Adrenal gland (tissue), 5 donors: Measurements from ENCODE around the gene PHF23.

Experiments used
- POLR2A ChIP-seq, 2 donors: fragments of 450-650 bp; IDR thresholded peaks; one replicate each; pipeline ENCODE4 v1.6.1; 2017; ENCODE audit warnings: antibody characterized with exemption in 2 of 2, mild to moderate bottlenecking in 2 of 2, moderate library complexity in 1 of 2
- TF ChIP-seq, protein P1 (sequence below), 6 experiments: fragments of 450-650 bp in 4 of 6; fragments of 200-600 bp in 2 of 6; sonication (generic) in 1 of 6; IDR thresholded peaks; 1 replicate in 5 of 6; 2 replicates in 1 of 6; pipeline versions ENCODE4 v1.5.1 to v1.8.0; 2016 to 2021; ENCODE audit warnings: antibody characterized with exemption in 6 of 6, mild to moderate bottlenecking in 2 of 6, moderate library complexity in 1 of 6
- donor health status: DM: no; HTN: no; CAD: no.

DNA sequence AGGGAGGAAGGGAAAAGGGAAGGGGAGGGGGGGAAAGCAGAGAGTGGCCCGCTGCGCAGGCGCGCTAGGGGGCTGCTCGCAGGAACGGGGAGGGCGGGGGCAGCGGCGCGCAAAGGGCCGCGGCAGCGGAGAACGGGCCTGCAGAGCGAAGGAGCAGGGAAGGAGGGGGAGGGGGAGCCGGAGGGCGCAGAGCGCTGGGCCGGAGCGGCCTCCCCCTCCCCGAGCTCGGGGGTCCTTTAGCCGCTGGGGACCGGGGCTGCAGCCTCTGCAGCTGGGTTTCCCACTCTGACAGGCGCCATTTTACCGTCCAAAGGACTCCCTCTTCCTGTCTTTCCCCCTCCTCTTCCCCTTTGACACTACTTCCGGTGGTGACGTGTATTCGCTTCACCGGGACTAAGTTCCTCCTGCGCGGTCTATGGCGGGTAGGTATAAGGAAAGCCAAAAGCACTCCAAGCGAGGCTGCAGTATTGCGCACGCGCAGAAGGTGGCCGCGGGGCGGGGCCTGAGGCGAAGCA is 12.5 kb upstream of the PHF23 start, which contains the start of gene CTDNEP1:
- peak in 1 of 2 donors; percentile 75 for TF ChIP-seq POLR2A (IDR thresholded peaks at IDR 0.05)
- TF ChIP-seq, protein P1, sequence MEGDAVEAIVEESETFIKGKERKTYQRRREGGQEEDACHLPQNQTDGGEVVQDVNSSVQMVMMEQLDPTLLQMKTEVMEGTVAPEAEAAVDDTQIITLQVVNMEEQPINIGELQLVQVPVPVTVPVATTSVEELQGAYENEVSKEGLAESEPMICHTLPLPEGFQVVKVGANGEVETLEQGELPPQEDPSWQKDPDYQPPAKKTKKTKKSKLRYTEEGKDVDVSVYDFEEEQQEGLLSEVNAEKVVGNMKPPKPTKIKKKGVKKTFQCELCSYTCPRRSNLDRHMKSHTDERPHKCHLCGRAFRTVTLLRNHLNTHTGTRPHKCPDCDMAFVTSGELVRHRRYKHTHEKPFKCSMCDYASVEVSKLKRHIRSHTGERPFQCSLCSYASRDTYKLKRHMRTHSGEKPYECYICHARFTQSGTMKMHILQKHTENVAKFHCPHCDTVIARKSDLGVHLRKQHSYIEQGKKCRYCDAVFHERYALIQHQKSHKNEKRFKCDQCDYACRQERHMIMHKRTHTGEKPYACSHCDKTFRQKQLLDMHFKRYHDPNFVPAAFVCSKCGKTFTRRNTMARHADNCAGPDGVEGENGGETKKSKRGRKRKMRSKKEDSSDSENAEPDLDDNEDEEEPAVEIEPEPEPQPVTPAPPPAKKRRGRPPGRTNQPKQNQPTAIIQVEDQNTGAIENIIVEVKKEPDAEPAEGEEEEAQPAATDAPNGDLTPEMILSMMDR (IDR thresholded peaks at IDR 0.05) = no peak
